ENCODE results near the gene TASP1. TPM values are rescaled to one million over a fixed set of nuclear protein-coding genes. Genes with fewer than 3 reads are reported as not detected.

The TASP1 gene
- polyA plus RNA-seq, 1 donor from 2014 or later, result 20.2 TPM

DNA sequence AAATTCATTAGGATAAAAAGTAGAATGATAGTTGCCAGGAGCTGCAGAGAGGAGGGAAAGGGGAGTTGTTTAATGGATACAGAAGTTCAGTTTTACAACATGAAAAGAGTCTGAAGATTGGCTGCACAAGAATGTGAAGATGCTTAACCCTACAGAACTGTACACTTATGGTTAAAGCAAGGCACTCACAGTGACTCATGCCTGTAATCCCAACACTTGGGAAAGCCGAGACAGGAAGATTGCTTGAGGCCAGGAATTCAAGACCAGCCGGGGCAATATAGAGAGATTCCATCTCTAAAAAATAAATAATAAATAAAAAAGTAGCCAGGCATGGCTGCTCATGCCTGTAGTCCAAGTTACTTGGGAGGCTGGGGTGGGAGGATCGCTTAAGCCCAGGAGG lies 174.0 kb downstream of the TASP1 start:
- no peak overlapping the region for H3K4me3 ChIP-seq (ENCODE audit: low read length)
- H3K4me2 ChIP-seq (ENCODE audit: low read length), result no peak overlapping the region
- H3K27ac ChIP-seq (ENCODE audit: low read length), result no peak overlapping the region
- H3K9me3 ChIP-seq (ENCODE audit: low read length), result no peaks in the 10 kb centered on the region
- no peaks in the 10 kb centered on the region for H3F3A ChIP-seq (ENCODE audit: insufficient read depth, low read length, poor library complexity, severe bottlenecking)
- no peaks in the 10 kb centered on the region for H3K9me2 ChIP-seq (ENCODE audit: insufficient read depth, low read length)
- H3K36me3 ChIP-seq (ENCODE audit: insufficient read depth, low read length), result no peaks in the 10 kb centered on the region
- TF ChIP-seq, protein P1, sequence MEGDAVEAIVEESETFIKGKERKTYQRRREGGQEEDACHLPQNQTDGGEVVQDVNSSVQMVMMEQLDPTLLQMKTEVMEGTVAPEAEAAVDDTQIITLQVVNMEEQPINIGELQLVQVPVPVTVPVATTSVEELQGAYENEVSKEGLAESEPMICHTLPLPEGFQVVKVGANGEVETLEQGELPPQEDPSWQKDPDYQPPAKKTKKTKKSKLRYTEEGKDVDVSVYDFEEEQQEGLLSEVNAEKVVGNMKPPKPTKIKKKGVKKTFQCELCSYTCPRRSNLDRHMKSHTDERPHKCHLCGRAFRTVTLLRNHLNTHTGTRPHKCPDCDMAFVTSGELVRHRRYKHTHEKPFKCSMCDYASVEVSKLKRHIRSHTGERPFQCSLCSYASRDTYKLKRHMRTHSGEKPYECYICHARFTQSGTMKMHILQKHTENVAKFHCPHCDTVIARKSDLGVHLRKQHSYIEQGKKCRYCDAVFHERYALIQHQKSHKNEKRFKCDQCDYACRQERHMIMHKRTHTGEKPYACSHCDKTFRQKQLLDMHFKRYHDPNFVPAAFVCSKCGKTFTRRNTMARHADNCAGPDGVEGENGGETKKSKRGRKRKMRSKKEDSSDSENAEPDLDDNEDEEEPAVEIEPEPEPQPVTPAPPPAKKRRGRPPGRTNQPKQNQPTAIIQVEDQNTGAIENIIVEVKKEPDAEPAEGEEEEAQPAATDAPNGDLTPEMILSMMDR (IDR thresholded peaks at IDR 0.05; ENCODE audit: poor library complexity, severe bottlenecking), result no peak
- TF ChIP-seq, protein P2, sequence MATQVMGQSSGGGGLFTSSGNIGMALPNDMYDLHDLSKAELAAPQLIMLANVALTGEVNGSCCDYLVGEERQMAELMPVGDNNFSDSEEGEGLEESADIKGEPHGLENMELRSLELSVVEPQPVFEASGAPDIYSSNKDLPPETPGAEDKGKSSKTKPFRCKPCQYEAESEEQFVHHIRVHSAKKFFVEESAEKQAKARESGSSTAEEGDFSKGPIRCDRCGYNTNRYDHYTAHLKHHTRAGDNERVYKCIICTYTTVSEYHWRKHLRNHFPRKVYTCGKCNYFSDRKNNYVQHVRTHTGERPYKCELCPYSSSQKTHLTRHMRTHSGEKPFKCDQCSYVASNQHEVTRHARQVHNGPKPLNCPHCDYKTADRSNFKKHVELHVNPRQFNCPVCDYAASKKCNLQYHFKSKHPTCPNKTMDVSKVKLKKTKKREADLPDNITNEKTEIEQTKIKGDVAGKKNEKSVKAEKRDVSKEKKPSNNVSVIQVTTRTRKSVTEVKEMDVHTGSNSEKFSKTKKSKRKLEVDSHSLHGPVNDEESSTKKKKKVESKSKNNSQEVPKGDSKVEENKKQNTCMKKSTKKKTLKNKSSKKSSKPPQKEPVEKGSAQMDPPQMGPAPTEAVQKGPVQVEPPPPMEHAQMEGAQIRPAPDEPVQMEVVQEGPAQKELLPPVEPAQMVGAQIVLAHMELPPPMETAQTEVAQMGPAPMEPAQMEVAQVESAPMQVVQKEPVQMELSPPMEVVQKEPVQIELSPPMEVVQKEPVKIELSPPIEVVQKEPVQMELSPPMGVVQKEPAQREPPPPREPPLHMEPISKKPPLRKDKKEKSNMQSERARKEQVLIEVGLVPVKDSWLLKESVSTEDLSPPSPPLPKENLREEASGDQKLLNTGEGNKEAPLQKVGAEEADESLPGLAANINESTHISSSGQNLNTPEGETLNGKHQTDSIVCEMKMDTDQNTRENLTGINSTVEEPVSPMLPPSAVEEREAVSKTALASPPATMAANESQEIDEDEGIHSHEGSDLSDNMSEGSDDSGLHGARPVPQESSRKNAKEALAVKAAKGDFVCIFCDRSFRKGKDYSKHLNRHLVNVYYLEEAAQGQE (IDR thresholded peaks at IDR 0.05; ENCODE audit: borderline replicate concordance), result no peak
- TF ChIP-seq TAF1 (IDR thresholded peaks at IDR 0.05; ENCODE audit: low read depth), result no peak
- no peak for TF ChIP-seq EP300 (conservative IDR thresholded peaks at IDR 0.05; ENCODE audit: poor library complexity, severe bottlenecking)
- no peak for TF ChIP-seq MXI1 (conservative IDR thresholded peaks at IDR 0.05; ENCODE audit: poor library complexity, severe bottlenecking)
- TF ChIP-seq EZH2 (IDR thresholded peaks at IDR 0.05; ENCODE audit: borderline replicate concordance, insufficient read depth, low read length, poor library complexity, severe bottlenecking), result no peak
- TF ChIP-seq POLR2AphosphoS5 (IDR thresholded peaks at IDR 0.05), result no peak
- TF ChIP-seq RAD21 (conservative IDR thresholded peaks at IDR 0.05), result no peak
- TF ChIP-seq SMC3 (conservative IDR thresholded peaks at IDR 0.05; ENCODE audit: poor library complexity), result no peak
- H3K79me2 ChIP-seq (replicated peaks; ENCODE audit: insufficient read depth, low read length), result no peaks in the 10 kb centered on the region
- H3K27me3 ChIP-seq (ENCODE audit: insufficient read depth, low read depth, low read length), result no peaks in the 10 kb centered on the region
- no peaks in the 10 kb centered on the region for H4K20me1 ChIP-seq (ENCODE audit: insufficient read depth)
- H2AFZ ChIP-seq (ENCODE audit: low read depth, low read length), result no peak overlapping the region
- H3K9ac ChIP-seq (ENCODE audit: low read length), result no peak overlapping the region

GRCh38 chr20:13461849-13462458 lies 176.8 kb downstream of the TASP1 start:
- TF ChIP-seq, protein P1 (IDR thresholded peaks at IDR 0.05; ENCODE audit: poor library complexity, severe bottlenecking), result no peak
- TF ChIP-seq, protein P2 (IDR thresholded peaks at IDR 0.05; ENCODE audit: borderline replicate concordance), result no peak
- TF ChIP-seq TAF1 (IDR thresholded peaks at IDR 0.05; ENCODE audit: low read depth) (no peak), SMC3 (conservative IDR thresholded peaks at IDR 0.05; ENCODE audit: poor library complexity) (no peak), EP300 (conservative IDR thresholded peaks at IDR 0.05; ENCODE audit: poor library complexity, severe bottlenecking) (no peak), POLR2AphosphoS5 (IDR thresholded peaks at IDR 0.05) (no peak), MXI1 (conservative IDR thresholded peaks at IDR 0.05; ENCODE audit: poor library complexity, severe bottlenecking) (no peak), EZH2 (IDR thresholded peaks at IDR 0.05; ENCODE audit: borderline replicate concordance, insufficient read depth, low read length, poor library complexity, severe bottlenecking) (no peak), RAD21 (conservative IDR thresholded peaks at IDR 0.05) (no peak)
- H3K36me3 ChIP-seq (ENCODE audit: insufficient read depth, low read length), result no peaks in the 10 kb centered on the region
- H3K4me2 ChIP-seq (ENCODE audit: low read length), result no peak overlapping the region
- H3K4me3 ChIP-seq (ENCODE audit: low read length), result no peak overlapping the region
- H3K9ac ChIP-seq (ENCODE audit: low read length), result no peak overlapping the region
- H3K27ac ChIP-seq (ENCODE audit: low read length), result no peak overlapping the region
- H3K79me2 ChIP-seq (replicated peaks; ENCODE audit: insufficient read depth, low read length), result no peaks in the 10 kb centered on the region
- no peaks in the 10 kb centered on the region for H4K20me1 ChIP-seq (ENCODE audit: insufficient read depth)
- no peak overlapping the region for H2AFZ ChIP-seq (ENCODE audit: low read depth, low read length)
- no peaks in the 10 kb centered on the region for H3F3A ChIP-seq (ENCODE audit: insufficient read depth, low read length, poor library complexity, severe bottlenecking)
- no peaks in the 10 kb centered on the region for H3K9me3 ChIP-seq (ENCODE audit: low read length)
- no peaks in the 10 kb centered on the region for H3K27me3 ChIP-seq (ENCODE audit: insufficient read depth, low read depth, low read length)
- H3K9me2 ChIP-seq (ENCODE audit: insufficient read depth, low read length), result no peaks in the 10 kb centered on the region

Data from neural cell (in vitro differentiated cells).